ENCODE results near the gene MB.

DNA sequence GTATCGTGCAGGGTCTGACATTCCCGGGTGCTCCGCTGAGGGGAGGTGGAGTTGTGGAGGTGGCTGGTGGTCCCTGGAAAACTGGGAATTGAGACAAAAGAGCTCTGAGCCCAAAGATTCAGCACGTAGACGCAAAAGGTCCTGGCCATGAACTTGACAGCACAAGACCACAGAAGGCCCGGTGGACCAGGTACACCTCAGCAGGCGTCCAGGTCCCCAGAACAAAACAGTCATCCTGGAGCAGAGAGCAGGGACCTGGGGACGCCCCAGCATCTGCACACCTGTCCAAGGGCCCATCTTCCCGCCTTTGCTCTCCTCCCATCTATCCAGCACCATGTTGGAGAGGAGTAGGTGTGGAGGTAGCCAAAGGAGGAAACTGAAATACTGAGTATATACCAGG lies 13.8 kb upstream of the MB start:
- TF ChIP-seq POLR2A (IDR thresholded peaks at IDR 0.05) = no peak
- TF ChIP-seq, protein P1, sequence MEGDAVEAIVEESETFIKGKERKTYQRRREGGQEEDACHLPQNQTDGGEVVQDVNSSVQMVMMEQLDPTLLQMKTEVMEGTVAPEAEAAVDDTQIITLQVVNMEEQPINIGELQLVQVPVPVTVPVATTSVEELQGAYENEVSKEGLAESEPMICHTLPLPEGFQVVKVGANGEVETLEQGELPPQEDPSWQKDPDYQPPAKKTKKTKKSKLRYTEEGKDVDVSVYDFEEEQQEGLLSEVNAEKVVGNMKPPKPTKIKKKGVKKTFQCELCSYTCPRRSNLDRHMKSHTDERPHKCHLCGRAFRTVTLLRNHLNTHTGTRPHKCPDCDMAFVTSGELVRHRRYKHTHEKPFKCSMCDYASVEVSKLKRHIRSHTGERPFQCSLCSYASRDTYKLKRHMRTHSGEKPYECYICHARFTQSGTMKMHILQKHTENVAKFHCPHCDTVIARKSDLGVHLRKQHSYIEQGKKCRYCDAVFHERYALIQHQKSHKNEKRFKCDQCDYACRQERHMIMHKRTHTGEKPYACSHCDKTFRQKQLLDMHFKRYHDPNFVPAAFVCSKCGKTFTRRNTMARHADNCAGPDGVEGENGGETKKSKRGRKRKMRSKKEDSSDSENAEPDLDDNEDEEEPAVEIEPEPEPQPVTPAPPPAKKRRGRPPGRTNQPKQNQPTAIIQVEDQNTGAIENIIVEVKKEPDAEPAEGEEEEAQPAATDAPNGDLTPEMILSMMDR (IDR thresholded peaks at IDR 0.05) = no peak

All from breast epithelium (tissue), 3 donors.